ENCODE measurements around the gene CIITA.
"Not testable (repeated sequence)": the region's sequence is repeated elsewhere in the genome, so short reads cannot be mapped to it uniquely, and the experiment has no call there.

The CIITA gene

DNA sequence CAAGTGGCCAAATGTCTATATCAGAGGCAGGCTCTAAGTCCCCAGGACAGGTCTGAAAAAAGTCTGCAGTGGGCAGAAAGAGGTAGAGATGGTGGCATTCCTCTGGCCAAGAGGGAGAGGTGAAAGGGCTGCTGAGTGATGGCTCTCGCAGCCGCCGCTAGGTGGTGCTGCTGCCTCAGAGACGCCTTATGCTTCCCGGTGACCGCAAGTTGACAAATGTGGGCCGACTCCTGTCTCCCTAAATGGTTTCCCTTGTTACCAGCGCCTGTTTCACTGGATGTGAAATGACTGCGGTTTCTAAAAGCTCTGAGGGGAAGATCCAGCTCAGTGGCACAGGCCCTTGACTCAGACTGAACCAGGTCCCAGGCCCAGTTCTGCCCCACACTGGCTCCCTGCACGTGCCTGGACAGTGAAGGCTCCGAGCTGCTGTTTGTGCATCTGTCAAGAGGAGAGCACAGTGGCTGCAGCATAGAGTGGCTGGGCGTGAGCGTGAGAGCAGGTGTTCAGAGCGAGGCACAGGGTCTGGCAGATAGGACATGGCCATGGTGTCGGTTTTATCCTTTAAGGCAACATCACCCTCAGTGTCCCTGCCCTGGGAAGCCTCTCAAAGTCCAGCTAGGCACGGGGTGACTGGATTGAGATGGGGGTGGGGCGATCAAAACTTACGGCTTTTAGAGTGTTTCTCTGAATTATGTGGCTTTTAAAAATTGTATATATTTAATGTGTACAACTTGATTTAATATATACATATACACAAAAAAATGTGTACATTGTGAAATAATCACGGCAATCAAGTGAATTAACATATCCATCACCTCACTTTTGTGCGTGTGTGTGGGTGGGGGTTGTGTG, 87.3 kb downstream of the CIITA start:
- DNase-seq: peak; percentile 89

DNA sequence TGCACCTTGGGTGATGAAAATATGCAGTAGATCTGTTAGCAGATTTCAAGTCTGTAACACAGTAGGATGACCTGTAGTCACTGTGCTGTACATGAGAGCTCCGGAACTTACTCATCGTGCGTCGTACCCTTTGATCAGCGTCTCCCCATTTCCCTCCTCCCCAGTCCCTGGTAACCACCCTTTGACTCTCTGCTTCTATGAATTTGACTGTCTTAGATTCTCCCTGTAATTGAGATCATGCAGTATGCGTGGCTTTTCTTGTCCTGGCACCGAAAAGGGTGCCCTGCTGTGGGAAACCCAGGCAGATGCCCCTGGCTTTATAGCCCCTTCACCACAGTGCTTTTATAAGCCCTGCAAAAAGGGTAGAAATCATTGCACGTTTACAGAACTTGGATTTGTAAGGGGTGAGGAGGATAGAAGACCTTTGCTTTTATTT, 87.9 kb downstream of the CIITA start:
- DNase-seq: no peak

DNA sequence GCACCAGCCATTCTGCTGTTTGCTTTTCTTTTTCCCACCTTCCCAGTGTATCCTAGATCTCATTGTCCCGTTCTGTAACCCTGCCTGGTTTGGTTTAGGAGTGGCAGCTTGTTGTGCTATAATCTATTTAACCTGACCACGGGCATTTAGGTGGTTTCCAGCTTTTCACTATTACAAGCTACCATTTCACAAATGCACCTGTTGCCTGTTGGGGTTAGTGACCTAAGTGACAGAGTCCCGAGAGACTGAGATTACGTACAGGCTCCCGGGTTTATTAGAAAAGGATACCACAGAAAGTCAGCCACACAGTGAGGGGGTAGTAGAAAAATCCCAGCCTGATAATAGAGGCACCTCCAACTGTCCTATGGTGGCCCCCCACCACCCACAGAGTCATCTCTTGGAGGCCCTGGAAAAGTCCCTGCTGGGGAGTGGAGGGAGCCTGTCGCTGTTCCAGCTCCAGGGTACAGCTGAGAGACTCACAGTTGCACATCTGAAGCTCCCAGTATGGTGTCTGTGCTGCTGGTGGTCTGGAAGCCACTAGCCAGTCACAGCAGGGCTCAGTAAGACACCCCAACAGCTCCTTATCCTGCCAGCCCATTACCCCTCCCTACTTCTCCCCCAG, 88.5 kb downstream of the CIITA start:
- DNase-seq: no peak

DNA sequence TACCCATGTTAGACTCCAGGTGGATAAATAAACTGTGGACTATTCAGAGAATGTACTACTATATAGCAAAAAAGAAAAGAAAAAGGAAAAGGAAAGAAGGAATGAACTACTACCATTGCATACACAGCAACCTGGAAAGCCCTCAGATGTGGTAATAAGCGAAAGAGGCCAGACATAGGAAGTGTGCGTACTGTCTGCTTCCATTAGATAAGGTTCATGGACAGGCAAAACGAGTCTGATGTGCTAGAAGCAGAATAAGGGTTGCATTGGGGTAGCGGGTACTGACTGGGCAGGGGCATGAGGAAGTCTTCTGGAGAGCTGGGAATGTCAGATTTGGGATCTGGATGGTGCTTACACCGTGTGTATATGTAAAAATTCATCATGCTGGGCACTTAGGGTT, 89.1 kb downstream of the CIITA start:
- no peak for DNase-seq

DNA sequence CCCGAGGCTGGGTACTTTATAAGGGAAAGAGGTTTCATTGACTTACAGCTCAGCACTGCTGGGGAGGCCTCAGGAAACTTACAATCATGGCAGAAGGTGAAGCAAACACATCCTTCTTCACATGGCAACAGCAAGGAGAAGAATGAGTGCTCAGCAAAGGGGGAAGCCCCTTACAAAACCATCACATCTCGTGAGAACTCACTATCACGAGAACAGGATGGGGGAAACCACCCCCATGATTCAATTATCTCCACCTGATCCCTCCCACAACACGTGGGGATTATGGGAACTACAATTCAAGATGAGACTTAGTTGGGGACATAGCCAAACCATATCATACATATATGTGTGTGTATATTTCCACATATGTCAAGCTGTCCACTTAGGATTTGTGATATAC, 89.6 kb downstream of the CIITA start:
- not testable (repeated sequence) for DNase-seq

DNA sequence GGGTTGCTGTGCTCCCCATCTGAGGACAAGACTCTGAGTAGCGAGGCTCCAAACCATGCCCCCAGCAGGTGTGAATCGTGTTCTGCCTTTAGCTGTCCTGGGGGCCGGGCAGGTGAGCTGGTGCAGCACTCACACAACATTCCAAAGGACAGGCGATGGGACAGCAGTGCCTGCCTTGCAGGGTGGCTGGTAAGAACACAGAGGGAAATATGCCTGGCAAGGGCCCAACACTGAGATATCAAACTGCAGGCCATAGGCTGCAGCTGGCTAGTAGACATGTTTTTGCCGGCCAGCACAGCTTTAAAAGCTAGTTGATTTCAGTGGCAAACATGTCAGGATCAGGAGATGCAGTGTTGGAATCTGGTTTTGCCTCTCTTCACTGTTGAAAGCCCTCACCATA, 91.0 kb downstream of the CIITA start:
- no peak for DNase-seq

DNA sequence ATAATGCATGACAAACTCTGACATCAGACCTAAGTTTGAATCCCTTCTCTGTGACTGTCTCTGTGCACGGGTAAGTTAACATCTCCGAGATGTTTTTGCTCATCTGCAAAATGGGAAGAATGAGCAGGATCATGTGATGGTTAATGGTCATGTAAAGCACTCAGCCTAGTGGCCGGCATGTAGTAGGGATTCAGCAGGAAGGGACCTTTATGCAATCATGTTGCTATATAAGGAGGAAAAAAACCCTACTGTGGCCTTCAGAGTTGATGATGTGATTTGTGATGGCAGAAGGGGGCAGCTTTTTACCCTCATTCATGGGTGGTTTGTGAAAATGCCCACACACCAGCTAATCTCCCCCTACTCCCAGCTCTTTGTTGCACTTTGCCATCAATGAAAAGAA, 91.5 kb downstream of the CIITA start:
- DNase-seq: no peak

DNA sequence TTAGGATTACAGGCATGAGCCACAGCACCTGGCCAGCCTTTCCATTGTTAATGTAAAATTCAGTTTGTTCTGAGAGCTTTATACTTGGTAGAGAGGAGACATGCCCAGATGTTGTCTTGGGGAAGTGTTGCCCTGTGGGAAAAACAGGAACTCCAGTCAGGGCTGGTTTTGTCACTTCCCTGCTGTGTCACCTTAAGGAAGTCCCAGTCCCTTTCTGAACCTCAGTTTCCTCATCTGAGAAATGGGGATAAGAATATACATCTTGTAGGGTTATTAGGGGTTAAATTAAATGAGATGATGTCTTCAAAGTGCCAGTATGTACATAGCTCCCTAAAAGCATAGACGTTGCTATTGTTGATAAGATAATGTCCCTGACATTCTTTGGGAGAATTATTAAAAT, 92.6 kb downstream of the CIITA start:
- DNase-seq: no peak

DNA sequence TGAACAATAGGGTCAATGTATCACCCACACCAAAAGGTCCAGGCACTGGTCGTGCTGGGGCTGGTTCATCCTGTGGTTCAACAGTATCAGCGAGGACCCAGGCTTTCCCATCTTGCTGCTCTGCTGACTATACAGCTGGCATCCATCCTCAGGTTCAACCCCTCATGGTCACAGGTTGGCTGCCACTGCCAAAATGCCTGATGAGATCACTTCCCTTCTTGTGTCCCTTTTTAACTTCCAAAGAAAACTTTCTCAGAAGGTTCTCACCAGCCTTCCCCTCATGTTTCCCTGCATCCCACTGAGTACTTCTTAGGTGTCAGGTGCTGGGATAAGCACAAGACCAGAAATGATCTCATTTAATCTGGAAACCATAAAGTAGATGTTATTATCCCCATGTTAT, 93.1 kb downstream of the CIITA start:
- DNase-seq: no peak

DNA sequence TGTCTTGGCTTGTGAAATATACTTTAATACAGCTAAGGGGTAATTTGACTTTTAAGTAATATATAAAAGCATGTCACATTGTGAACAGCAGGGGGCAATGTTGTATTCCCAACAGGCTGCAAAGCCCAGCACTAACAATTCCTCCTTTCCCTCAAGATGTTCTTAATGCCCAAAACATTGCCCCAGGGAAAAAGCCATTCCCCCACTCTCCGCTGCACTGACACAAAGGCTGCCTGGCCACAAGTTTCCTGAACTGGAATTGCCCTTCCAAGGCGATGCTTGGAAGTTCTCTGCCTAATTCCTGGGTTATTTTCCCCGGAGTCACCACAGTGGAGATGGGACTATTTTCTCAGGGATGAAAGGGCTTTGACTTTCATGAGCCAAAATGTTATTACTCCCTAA, 94.6 kb downstream of the CIITA start:
- peak; percentile 74 for DNase-seq

DNA sequence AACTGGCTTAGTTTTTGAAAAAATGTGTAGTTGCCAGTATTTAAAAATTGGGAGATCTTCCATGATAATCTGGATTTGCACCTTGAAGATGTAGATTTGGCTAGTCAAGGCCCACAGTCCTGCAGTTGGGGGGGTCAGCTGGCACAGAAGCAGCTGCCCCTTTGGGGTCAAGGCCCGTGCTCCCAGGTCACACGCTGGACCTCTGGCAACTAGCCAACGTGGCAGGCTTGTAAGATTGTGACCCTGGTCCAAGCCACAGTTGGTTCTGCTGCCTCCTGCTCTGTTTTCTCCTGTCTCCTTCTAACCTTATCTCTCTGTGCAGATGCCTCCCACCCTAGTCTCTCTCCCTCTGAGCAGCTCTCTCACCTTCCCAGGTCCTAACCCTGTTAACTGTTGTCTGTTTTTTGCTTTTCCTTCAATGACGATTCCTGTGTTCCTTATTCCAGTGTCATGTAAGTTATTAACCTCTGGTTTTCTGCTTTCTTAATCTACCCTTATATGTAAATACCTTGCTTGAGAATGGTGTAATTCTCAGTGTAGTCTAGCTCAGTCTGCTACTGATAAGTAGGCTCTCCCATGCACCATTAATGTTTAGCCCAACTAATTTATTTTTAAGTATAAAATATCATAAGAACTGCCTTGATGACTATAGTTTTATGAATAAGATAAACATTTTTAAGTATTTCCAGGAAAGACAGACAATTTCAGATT, 95.3 kb downstream of the CIITA start:
- DNase-seq: no peak

DNA sequence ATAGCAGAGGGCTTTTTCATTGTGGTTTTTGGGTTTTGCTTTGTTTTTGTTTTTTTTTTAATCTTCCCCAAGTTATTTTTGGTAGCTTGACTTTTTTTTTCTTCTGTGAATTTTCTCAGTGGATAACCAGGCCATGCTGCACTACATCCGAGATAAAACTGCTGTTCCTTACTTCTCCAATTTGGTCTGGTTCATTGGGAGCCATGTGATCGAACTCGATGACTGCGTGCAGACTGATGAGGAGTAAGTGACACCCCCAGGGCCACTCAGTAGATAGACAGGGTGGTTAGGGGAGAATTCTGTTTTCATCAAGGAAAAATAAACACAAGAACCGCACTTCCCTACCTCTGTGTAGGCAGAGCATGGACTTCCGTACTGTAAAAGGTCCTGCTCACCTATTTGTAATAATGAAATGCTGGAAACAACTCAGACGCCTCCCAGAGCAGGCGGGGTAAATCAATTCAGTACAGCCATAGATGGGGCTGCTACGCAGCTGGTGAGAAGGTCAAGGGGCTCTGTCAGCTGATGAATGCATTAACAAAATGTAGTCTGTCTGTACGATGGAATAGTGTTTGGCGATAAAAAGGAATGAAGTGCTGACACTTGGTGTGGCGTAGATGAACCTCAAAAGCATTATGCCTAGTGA, 95.9 kb downstream of the CIITA start:
- no peak for DNase-seq

DNA sequence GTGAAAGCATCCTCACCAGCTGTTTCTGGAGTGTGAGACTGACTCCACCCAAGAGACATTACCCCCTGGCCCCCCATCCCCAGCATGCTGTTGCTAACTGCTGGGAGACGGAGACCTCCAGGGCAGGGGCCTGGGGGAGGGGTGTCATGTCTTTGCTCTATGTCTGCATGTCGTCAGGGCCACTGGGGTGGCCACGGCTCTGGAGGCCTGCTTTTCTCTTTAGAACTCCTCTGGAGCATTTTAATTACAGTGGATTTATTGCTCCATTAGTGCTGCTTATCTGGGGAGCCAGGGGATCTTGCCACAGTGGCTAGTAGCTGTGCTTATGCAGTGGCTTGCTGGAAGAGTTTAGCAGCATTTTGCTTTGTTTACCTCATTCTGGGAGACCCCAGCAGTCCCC, 99.6 kb downstream of the CIITA start:
- peak; percentile 53 for DNase-seq

DNA sequence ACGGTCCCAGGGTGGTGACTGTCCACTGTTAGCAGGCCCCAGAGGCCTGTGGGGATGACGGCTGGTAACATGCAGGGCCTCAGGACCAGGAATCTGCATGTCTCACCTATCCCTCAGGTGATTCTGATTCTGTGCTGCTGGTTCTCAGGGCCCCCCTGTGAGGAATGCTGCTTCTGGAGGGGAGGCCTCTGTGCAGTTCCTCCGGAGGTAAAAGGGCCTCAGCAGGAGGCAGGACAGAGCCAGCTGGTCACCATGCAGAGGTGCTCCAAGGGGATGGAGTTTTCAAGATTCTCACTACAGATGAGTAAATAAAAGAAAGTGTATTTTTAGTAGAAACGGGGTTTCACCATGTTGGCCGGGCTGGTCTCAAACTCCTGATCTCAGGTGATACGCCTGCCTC, 101.1 kb downstream of the CIITA start:
- DNase-seq: no peak

DNA sequence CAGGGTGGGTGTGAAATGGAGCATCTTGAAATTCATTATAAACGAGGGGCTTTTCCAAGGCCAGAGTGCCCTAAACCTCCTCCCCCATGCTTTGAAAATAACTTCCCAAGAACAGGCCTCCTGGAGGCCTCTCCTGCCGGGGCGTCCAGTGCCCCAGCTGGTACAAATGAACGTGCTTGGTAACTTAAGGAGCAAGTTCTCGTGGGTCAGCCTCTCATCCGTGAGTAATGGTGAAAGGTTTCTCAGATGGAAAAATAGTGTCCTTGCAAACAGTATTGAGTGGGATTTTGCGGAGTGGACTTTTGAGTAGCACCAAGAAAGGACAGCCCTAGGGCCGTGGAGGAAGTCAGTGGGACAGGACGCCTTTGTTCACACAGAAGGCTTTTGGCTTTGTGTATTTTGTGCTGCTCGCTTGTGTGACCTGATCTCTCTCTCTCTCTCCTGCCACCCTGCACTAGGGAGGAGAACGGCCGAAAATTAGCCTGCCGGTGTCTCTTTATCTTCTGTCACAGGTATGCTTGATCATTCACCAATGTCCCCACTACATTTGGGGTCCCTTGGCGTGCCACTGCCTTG, 102.0 kb downstream of the CIITA start:
- peak; percentile 51 for DNase-seq

DNA sequence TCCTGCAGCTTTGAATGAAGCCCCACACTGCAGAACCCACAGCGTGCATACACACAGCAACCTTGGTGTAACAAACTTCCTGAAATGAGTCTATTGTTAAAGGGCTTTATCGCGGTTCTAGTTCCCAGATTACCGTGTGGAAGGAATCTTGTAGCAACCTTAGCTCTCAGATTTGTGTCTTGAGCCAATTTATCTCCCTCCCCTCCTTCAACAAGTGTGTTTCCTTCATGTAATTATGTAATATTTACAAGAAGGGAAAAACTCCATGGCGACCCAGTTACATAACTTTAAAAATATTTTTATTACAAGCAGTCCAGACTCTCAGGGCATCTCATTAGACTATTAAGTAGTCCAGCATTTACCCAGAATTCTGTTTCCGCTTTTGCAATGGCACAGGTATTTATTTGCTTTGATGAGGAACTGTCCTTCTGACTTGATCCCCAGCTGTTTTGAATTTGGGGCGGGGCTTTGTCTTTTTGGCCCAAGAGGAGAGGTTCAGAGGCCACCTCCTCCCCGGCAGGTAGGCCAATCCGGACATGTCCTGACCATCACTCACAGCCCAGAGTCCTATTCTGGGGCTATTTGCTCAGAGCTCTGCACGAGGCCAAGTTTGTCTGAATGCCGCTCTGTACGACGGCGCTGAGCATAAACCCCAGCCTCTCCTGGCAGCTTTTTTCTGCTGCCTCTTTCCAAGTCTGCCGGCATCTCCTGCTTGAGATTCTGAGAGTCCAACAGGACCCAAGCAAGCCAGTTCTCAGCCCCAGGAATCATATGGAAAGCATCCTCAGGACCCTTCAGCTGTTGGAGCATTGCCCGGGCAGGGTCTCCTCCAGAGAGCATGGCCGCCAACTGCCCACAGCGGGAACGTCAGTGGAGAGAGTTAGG, 103.0 kb downstream of the CIITA start:
- DNase-seq: peak; percentile 65

DNA sequence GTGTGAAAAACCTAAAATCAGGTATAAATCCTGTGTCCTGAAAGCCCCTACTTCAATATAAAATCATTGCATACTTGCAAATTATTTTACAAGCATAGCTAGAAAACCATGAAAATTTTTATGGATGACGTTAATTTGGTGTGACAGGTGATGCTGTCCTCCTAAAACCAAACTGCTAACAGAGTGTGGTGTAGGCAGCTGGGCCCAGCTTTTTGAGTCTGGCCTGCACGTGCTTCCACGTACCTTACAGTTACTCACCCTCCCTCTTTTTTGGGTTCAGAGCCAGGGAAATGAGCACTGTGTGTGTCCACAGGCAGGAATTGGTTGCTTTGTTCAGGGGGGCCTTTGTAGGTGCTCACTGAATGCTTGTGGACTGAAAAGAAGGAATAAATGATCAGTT, 103.8 kb downstream of the CIITA start:
- DNase-seq: peak; percentile 80

DNA sequence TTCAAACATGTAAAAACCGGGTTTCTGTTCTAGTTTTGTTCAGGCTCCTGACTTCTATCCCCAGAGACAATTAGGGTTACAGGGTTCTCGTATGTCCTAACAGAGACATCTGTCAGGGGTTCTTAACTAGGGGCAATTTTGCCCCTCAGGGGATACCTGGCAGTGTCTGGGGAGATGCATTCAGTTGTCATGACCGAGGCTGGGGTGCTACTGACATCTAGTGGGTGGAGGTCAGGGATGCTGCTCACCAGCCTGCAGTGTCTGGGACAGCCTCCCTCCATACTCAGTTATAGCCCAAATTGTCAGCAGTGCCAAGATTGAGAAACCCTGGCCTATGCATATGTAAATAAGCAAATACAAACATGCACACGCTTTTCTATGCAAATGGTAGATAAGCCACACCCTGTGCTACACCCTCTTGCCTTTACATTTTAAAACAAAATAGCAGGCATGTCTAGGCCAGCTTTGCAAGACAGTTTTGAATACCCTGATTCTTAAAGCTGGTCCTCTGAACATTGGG, 104.8 kb downstream of the CIITA start:
- peak; percentile 18 for DNase-seq

DNA sequence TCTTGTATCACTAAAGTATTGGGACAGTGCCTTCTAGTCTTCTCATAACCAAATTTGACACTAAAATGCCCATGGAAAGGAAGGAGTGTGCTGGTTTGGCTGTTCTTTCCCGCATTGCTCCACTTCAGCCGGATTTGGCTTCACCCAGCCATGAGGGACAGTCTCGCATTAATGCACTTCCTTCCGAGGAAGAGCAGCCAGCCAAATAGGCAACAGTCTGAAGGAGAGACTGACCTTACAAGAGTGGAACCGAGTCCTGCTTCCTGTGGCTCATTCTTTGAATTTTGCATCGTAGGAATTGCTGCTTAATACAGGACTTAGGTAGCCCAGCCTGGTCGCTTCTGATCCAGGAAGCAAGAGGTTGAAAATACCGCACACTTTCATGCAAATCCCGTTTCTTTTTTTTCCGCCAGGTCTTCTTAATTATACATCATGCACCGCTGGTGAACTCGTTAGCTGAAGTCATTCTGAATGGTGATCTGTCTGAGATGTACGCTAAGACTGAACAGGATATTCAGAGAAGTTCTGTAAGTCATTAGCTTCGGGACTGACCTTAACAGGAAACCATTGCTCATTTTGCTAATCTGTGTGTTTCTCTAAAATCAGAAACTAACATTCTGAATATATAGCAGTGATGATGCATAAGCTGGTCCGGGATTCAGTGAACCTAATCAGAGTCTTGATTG, 105.6 kb downstream of the CIITA start:
- DNase-seq: no peak

DNA sequence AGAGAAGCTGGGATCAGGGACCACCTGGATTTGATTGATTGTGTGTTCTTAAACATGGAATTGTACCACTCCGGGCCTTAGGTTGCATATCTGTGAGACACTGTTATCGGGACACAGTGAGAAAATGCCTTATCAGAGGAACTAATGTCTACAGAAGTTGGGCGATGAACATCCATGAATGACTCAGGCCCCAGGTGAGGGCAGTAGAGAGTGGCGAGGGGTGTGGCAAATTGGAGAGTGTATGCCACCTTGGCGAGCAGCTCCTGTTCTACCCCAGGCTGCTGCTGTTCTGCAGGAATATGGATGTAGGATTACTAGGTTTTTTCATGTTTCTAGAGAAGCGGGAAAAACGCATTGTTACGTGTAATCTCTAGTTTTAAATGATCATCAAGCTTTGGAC, 106.2 kb downstream of the CIITA start:
- no peak for DNase-seq

DNA sequence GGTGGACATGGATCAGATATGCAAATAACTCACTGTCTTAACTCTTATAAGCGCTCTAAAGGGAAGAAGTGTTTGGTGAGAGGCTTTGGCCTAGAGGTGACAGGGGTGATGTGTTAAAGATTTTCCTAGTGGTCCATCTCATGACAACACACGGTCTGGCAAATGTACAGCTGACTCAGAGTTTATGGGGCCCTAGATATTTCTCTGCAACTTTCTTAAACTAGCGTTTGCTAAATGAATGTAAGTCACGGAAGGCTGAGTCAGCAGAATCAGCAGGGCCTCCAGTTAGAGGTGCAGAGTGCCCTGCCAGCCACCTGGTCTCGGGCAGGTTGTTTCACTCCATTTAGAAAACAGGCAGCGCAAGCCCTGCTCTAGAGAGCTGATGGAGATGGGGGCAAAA, 107.5 kb downstream of the CIITA start:
- DNase-seq: no peak

Data from retina (tissue), 1 donor.